Measurements from ENCODE around the gene DAGLB.
"Not testable (repeated sequence)": the region's sequence is repeated elsewhere in the genome, so short reads cannot be mapped to it uniquely, and the experiment has no call there.

Gene DAGLB

GRCh38 chr7:6392712-6393666 lies 54.8 kb downstream of the DAGLB start:
- no peaks in the 10 kb centered on the region for H3K4me1 ChIP-seq (ENCODE audit: control insufficient read depth, low read depth, low read length)
- H3K27me3 ChIP-seq (ENCODE audit: control insufficient read depth, insufficient read depth, low read length): no peaks in the 10 kb centered on the region
- peaks cover 42% of the 10 kb centered on the region for H3K36me3 ChIP-seq (ENCODE audit: control insufficient read depth, low read depth, low read length)
- H3K9me3 ChIP-seq (ENCODE audit: control insufficient read depth, low read depth, low read length): no peaks in the 10 kb centered on the region
- H3K9ac ChIP-seq (ENCODE audit: low read length): no peak overlapping the region
- no peak overlapping the region for H3K4me3 ChIP-seq (ENCODE audit: low read length)
- no peak overlapping the region for H3K27ac ChIP-seq (ENCODE audit: low read length)

DNA sequence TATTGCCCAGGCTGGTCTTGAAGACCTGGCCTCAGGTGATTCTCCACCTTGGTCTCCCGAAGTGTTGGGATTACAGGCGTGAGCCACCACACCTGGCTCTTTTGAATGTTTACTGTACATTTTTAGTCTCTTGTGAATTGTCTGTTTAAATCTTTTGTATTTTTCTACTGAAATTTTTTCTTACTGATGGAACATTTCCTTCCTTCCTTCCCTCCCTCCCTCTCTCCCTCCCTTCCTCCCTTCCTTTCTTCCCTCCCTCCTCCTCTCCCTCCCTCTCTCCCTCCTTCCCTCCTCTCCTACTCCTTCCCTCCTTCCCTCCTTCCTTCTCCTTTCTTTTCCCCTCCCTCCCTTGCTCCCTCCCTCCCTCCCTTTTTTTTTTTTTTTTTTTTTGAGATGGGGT lies 58.0 kb downstream of the DAGLB start:
- Histone ChIP-seq H3K4me1 (ENCODE audit: control insufficient read depth, low read depth, low read length) (no peaks in the 10 kb centered on the region), H3K27me3 (ENCODE audit: control insufficient read depth, insufficient read depth, low read length) (no peaks in the 10 kb centered on the region), H3K9me3 (ENCODE audit: control insufficient read depth, low read depth, low read length) (no peaks in the 10 kb centered on the region), H3K27ac (ENCODE audit: low read length) (no peak overlapping the region), H3K9ac (ENCODE audit: low read length) (no peak overlapping the region), H3K4me3 (ENCODE audit: low read length) (no peak overlapping the region), H3K36me3 (ENCODE audit: control insufficient read depth, low read depth, low read length) (peaks cover 48% of the 10 kb centered on the region)

DNA sequence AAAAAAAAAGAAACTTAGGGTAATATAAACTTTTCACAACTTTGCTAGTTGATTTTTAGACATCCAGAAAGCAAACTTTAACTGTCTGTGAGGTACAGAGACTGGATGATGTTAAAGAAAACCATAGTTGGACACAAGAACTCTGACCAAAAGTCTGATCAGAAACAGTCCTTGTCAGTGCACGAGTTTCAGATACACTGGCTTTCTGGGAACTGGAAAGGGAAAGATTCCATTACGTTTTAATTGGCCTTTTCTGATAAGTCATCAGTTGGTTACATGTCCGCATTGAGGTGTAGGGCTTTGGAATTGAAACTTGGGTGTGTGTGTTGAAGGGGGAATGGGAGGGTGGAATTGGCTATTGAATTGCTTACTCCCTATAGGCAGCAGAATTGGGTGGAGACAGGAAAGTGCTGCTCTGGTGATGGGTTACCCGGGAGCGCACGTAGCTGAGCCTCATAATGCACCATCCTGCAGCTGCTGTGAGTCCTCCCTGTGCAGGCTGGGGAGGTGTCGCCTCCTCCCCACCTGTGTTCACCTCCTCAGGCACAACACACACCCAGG lies 59.9 kb downstream of the DAGLB start:
- Histone ChIP-seq H3K36me3 (ENCODE audit: control insufficient read depth, low read depth, low read length) (peaks cover 34% of the 10 kb centered on the region), H3K27me3 (ENCODE audit: control insufficient read depth, insufficient read depth, low read length) (no peaks in the 10 kb centered on the region), H3K27ac (ENCODE audit: low read length) (no peak overlapping the region), H3K9ac (ENCODE audit: low read length) (no peak overlapping the region), H3K4me3 (ENCODE audit: low read length) (no peak overlapping the region), H3K4me1 (ENCODE audit: control insufficient read depth, low read depth, low read length) (peaks cover 10% of the 10 kb centered on the region), H3K9me3 (ENCODE audit: control insufficient read depth, low read depth, low read length) (no peaks in the 10 kb centered on the region)

DNA sequence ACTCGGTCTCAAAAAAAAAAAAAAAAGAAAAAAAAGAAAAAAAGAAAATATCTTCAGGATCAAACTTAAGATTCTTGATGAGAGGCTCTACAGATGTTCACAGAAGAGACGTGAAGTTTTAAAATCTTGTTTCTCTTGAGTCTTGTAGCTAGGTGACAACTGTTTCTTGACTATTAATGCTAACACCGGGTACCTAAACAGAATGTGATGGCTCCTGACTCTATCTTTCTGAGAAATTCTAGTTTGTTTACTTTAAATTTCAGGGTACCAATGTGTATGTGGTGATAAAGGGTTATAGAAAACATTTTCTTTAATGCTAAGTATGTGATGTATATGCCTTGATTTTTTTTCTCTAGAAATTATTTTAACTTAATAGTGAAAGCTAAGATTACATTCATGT lies 61.0 kb downstream of the DAGLB start:
- Histone ChIP-seq H3K9me3 (ENCODE audit: control insufficient read depth, low read depth, low read length) (no peaks in the 10 kb centered on the region), H3K27ac (ENCODE audit: low read length) (no peak overlapping the region), H3K36me3 (ENCODE audit: control insufficient read depth, low read depth, low read length) (peaks cover 23% of the 10 kb centered on the region), H3K9ac (ENCODE audit: low read length) (no peak overlapping the region), H3K4me3 (ENCODE audit: low read length) (no peak overlapping the region), H3K27me3 (ENCODE audit: control insufficient read depth, insufficient read depth, low read length) (no peaks in the 10 kb centered on the region), H3K4me1 (ENCODE audit: control insufficient read depth, low read depth, low read length) (peaks cover 13% of the 10 kb centered on the region)

DNA sequence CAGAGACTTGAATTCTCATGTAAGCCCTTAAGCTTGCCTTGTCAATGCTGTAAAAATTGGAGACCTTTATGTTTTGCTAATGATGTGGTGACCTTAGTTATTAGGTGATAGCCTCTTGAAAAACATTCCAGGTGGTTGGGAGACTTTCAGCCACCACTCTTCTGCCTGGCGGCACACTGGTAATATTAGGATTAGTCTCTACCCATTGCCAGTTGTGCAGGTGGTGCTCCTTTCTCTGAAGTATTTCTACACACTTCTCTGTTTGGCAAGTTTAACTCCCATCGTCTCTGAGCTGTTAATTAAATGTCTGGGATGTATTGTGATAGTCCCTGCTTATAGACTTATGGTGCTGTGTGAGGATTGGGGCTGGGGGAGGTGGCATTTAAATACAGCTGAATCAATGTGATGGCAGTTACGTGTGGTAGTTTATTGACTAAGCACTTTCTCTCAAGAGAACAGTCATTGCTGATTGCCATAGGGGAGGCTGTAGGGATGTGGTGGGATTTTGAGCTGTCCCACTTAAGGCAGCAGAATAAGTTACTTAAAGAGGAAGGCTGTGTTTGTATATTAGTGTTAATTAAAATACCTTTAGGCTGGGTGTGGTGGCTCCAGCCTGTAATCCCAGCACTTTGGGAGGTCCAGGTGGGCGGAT lies 61.7 kb downstream of the DAGLB start:
- Histone ChIP-seq H3K9ac (ENCODE audit: low read length) (no peak overlapping the region), H3K27ac (ENCODE audit: low read length) (no peak overlapping the region), H3K36me3 (ENCODE audit: control insufficient read depth, low read depth, low read length) (peaks cover 17% of the 10 kb centered on the region), H3K9me3 (ENCODE audit: control insufficient read depth, low read depth, low read length) (no peaks in the 10 kb centered on the region), H3K27me3 (ENCODE audit: control insufficient read depth, insufficient read depth, low read length) (no peaks in the 10 kb centered on the region), H3K4me3 (ENCODE audit: low read length) (no peak overlapping the region), H3K4me1 (ENCODE audit: control insufficient read depth, low read depth, low read length) (peaks cover 13% of the 10 kb centered on the region)

GRCh38 chr7:6385110-6385781 lies 62.5 kb downstream of the DAGLB start:
- no peaks in the 10 kb centered on the region for H3K27me3 ChIP-seq (ENCODE audit: control insufficient read depth, insufficient read depth, low read length)
- no peak overlapping the region for H3K27ac ChIP-seq (ENCODE audit: low read length)
- H3K4me3 ChIP-seq (ENCODE audit: low read length): no peak overlapping the region
- no peak overlapping the region for H3K9ac ChIP-seq (ENCODE audit: low read length)
- peaks cover 13% of the 10 kb centered on the region for H3K4me1 ChIP-seq (ENCODE audit: control insufficient read depth, low read depth, low read length)
- H3K36me3 ChIP-seq (ENCODE audit: control insufficient read depth, low read depth, low read length): peaks cover 17% of the 10 kb centered on the region
- H3K9me3 ChIP-seq (ENCODE audit: control insufficient read depth, low read depth, low read length): no peaks in the 10 kb centered on the region

DNA sequence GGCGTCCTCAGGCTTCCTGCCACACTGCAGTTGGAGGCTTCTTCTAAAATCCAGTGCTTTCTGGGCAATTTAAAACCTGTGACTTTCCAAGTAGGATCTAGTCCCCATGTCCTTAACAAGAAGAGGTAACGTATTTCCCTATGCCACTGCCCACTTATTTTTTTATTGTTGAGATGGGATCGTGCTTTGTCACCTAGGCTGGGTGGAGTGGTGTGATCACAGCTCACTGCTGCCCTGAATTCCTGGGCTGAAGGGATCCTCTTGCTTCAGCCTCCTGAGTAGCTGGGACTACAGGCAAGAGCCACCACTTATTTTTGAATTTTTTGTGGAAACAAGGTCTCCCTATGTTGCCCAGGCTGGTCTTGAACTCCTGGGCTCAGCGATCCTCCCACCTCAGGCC lies 63.4 kb downstream of the DAGLB start:
- H3K9me3 ChIP-seq (ENCODE audit: control insufficient read depth, low read depth, low read length): no peaks in the 10 kb centered on the region
- H3K36me3 ChIP-seq (ENCODE audit: control insufficient read depth, low read depth, low read length): peaks cover 17% of the 10 kb centered on the region
- no peak overlapping the region for H3K27ac ChIP-seq (ENCODE audit: low read length)
- H3K27me3 ChIP-seq (ENCODE audit: control insufficient read depth, insufficient read depth, low read length): no peaks in the 10 kb centered on the region
- no peak overlapping the region for H3K9ac ChIP-seq (ENCODE audit: low read length)
- peaks cover 13% of the 10 kb centered on the region for H3K4me1 ChIP-seq (ENCODE audit: control insufficient read depth, low read depth, low read length)
- H3K4me3 ChIP-seq (ENCODE audit: low read length): no peak overlapping the region

GRCh38 chr7:6382817-6383216 lies 64.9 kb downstream of the DAGLB start:
- peaks cover 6% of the 10 kb centered on the region for H3K36me3 ChIP-seq (ENCODE audit: control insufficient read depth, low read depth, low read length)
- peaks cover 13% of the 10 kb centered on the region for H3K4me1 ChIP-seq (ENCODE audit: control insufficient read depth, low read depth, low read length)

GRCh38 chr7:6381846-6382245 lies 65.9 kb downstream of the DAGLB start:
- H3K36me3 ChIP-seq (ENCODE audit: control insufficient read depth, low read depth, low read length); H3K4me3 ChIP-seq (ENCODE audit: low read length); H3K27ac ChIP-seq (ENCODE audit: low read length); H3K9me3 ChIP-seq (ENCODE audit: control insufficient read depth, low read depth, low read length); H3K27me3 ChIP-seq (ENCODE audit: control insufficient read depth, insufficient read depth, low read length); H3K9ac ChIP-seq (ENCODE audit: low read length): not testable (repeated sequence)
- H3K4me1 ChIP-seq (ENCODE audit: control insufficient read depth, low read depth, low read length): peaks cover 13% of the 10 kb centered on the region

More at GRCh38 chr7:6382817-6383216, 64.9 kb downstream of the DAGLB start:
- no peaks in the 10 kb centered on the region for H3K27me3 ChIP-seq (ENCODE audit: control insufficient read depth, insufficient read depth, low read length)
- H3K27ac ChIP-seq (ENCODE audit: low read length): no peak overlapping the region
- no peaks in the 10 kb centered on the region for H3K9me3 ChIP-seq (ENCODE audit: control insufficient read depth, low read depth, low read length)
- no peak overlapping the region for H3K4me3 ChIP-seq (ENCODE audit: low read length)
- no peak overlapping the region for H3K9ac ChIP-seq (ENCODE audit: low read length)

DNA sequence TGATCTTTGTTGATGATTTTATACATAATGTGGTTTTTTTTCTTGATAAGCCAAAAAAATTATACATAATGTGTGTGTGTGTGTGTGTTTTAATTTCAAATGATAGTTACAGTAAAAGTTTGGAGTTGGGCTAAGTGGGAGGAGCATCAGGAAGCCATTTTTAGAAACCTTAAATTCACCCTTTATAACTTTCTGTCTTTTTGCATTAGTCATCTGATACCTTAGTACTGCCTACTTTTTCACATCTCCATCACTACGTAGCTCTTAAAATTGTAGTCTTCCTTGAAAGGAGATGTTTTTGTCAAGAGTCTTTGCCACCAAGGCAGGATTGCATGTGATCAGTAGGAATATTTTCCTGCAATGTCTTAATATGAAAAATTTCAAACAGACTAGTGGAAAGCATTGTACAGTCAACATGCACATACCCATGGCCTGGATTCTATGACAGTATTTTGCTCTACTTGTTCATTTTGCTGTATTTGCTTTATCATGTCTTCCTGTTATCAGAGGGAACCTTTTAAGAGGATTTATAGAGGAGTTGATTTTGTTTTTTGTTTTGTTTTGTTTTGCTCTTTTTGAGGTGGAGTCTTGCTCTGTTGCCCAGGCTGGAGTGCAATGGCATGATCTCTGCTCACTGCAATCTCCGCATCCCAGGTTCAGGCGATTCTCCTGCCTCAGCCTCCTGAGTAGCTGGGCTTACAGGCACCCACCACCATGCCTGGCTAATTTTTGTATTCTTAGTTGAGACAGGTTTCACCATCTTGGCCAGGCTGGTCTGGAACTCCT lies 67.3 kb downstream of the DAGLB start:
- Histone ChIP-seq H3K27ac (ENCODE audit: low read length) (no peak overlapping the region), H3K9ac (ENCODE audit: low read length) (no peak overlapping the region), H3K36me3 (ENCODE audit: control insufficient read depth, low read depth, low read length) (peaks cover 2% of the 10 kb centered on the region), H3K4me3 (ENCODE audit: low read length) (no peak overlapping the region), H3K27me3 (ENCODE audit: control insufficient read depth, insufficient read depth, low read length) (no peaks in the 10 kb centered on the region), H3K9me3 (ENCODE audit: control insufficient read depth, low read depth, low read length) (no peaks in the 10 kb centered on the region), H3K4me1 (ENCODE audit: control insufficient read depth, low read depth, low read length) (peaks cover 16% of the 10 kb centered on the region)

DNA sequence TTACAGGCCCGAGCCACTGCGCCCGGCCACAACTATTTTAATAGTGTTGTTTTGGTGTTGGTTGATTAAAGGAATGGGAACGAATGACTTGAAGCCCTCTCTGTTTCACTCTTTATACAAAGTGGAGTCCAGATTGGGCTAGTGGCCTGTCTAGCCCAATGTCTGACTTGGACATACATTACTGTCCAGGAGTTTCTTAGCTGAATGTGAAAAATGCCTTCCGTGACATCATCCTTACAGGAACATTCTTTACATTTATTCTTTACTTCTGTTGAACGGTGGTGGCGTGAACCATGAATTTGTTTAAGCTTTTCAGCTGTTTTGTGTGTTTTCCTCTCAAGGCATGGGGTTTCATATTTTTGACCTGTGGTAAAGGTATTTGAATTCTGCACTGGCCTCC lies 67.9 kb downstream of the DAGLB start:
- Histone ChIP-seq H3K4me1 (ENCODE audit: control insufficient read depth, low read depth, low read length) (peaks cover 16% of the 10 kb centered on the region), H3K36me3 (ENCODE audit: control insufficient read depth, low read depth, low read length) (peaks cover 2% of the 10 kb centered on the region), H3K4me3 (ENCODE audit: low read length) (no peak overlapping the region), H3K27ac (ENCODE audit: low read length) (no peak overlapping the region), H3K9ac (ENCODE audit: low read length) (no peak overlapping the region), H3K27me3 (ENCODE audit: control insufficient read depth, insufficient read depth, low read length) (no peaks in the 10 kb centered on the region), H3K9me3 (ENCODE audit: control insufficient read depth, low read depth, low read length) (no peaks in the 10 kb centered on the region)
